Glomerular endothelial cell (primary cell): ENCODE measurements around the gene TMEM86A. TPM values are rescaled to one million over a fixed set of nuclear protein-coding genes. Genes with fewer than 3 reads are reported as not detected.
"Not testable (repeated sequence)": the region's sequence is repeated elsewhere in the genome, so short reads cannot be mapped to it uniquely, and the experiment has no call there.

Experiments
- DNase-seq: peaks from one replicate; pipeline ENCODE4 v3.0.0-alpha.2; 2011; ENCODE audit warnings: low read depth, low spot score; ENCODE audit errors: extremely low read depth
- total RNA-seq: library from RNA; depleted of rRNA; stranded (reverse); fragments of >200 nt; gene quantifications from 2 replicates; pipeline ENCODE4 v1.2.3, GENCODE V29; 2015

Gene TMEM86A
- 2.3 and 2.9 TPM in 2 replicates for total RNA-seq

DNA sequence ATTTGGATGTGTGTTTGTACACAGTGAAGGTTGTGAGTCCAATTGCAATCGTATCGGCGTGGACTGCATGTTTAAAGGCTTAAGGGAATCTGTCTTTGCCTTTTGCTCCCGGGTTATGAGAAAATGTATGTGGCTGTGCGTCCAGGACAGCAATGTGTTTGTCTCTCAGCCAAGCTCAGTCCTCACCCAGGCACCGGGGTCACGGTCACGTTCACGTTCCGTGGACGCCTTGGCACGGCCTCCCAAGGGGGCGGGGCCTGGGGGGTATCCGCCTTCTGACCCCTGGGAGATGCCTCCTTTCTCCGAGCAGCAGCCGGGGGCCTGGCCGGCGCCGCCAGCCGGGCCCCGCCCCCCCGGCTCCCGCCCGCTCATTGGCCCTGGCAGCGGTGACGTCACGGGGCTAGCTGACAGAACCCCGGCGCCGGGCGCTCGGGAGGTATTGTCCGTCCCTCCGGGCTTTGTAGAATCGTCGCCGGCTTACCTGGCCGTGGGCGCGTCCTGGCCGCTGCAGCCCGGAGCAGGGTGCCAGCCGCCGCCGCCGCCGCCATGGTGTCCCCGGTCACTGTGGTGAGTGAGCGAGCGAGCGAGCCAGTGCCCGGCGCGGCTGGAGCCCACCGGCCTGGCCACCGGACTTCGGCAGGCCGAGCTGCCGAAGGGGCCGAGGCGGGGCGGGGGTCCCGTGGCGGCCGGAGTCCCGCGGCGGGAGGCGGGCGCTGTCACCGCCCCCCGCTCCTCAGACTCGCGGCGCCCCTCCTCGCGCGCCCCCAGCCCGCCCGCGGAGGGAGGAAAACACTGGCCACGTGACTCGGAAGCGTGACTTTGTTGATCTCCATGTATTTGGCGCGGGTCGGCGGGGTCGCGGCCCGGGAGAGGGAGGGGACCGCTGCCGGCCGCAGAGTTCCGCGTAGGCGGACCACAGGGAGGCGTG is at the start of gene TMEM86A:
Gene TMEM86A (plus strand): TSS at position 439 of the 928 bp plus-strand sequence. CDS start 108 bp downstream, at position 547.
- no peak for DNase-seq

DNA sequence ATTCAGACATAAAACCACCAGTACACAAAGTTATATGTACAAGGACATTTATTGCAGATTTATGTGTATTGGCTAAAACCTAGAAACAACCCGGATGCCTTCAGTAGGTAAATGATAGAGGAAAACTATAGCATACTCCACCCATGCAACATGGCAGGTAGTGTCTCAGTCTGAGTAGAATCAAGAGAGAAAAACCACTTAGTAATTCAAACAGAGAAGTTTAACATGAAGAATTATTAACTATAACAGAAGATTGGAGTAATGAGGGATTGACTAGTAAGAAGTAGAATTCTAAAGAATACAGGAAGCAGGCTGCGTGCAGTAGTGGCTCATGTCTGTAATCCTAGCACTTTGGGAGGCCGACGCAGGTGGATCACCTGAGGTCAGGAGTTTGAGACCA is 48.2 kb upstream of the TMEM86A start:
- no peak for DNase-seq

- DNase-seq, result peak; percentile 60
Observed at GRCh38 chr11:18650859-18651557, 47.6 kb upstream of the TMEM86A start.

- DNase-seq, result no peak
Observed at GRCh38 chr11:18657673-18658072, 40.9 kb upstream of the TMEM86A start.

- not testable (repeated sequence) for DNase-seq
Observed at GRCh38 chr11:18665353-18665872, 33.2 kb upstream of the TMEM86A start.

DNA sequence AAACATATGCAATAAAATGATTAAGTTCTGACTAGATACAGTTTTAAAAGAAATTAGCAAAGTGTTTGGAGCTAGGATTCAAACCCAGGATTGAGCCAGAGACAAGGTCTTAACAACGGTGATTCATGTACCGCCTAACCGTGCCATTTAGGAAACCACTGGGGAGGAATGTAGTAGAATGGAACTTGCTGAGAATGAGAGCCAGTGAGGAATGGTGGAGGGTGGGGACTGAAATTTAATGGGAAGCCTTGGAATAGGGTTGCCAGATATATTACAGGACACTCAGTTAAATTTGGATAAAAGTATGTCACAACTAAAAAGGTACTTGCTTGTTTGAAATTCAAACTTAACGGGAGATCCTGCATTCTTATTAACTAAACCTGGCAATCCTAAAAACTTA is 30.4 kb upstream of the TMEM86A start:
- no peak for DNase-seq

- no peak for DNase-seq
Observed at GRCh38 chr11:18669219-18669596, 29.4 kb upstream of the TMEM86A start.

GRCh38 chr11:18669711-18670110 is 28.9 kb upstream of the TMEM86A start:
- DNase-seq, result no peak

GRCh38 chr11:18671246-18671645 is 27.3 kb upstream of the TMEM86A start:
- DNase-seq, result no peak

DNA sequence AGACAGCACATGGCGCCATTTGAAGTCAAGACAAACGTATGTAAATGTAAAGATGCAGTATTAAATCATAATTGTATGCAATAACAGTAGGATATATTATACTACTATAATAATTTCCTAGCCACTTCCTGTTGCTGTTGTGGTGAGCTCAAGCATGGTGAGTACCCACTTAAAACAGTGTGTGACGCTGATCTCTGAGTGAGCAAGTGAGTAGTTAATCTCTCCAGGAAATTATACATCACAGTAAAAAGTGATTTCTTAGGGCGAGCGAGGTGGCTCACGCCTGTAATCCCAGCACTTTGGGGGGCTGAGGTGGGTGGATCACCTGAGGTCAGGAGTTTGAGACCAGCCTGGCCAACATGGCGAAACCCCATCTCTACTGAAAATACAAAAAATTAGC is 26.4 kb upstream of the TMEM86A start:
- DNase-seq, result not testable (repeated sequence)

DNA sequence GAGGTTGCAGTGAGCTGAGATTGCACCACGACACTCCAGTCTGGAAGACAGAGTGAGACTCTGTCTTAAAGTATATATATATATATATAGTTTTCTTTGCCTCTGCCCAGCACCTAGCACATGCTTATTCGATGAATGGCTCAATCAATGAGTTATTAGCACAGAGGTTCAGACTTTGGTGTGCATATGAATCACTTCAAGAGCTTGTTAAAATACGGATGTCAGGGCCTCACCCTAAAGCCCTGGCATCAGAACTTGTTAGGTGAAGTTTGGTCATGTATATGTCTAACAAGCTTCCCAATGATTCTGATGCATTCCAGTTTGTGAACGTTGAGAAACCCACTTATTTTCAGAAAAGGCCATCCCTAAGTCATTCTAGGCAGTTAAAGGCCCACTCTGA is 21.8 kb upstream of the TMEM86A start:
- no peak for DNase-seq

- DNase-seq, result no peak
Observed at GRCh38 chr11:18677560-18677959, 21.0 kb upstream of the TMEM86A start.

GRCh38 chr11:18681949-18682348 is 16.6 kb upstream of the TMEM86A start:
- not testable (repeated sequence) for DNase-seq

GRCh38 chr11:18682466-18682865 is 16.1 kb upstream of the TMEM86A start:
- no peak for DNase-seq

- DNase-seq, result no peak
Observed at GRCh38 chr11:18684267-18684666, 14.3 kb upstream of the TMEM86A start.

GRCh38 chr11:18691467-18692140 is 7.0 kb upstream of the TMEM86A start:
- DNase-seq, result not testable (repeated sequence)

DNA sequence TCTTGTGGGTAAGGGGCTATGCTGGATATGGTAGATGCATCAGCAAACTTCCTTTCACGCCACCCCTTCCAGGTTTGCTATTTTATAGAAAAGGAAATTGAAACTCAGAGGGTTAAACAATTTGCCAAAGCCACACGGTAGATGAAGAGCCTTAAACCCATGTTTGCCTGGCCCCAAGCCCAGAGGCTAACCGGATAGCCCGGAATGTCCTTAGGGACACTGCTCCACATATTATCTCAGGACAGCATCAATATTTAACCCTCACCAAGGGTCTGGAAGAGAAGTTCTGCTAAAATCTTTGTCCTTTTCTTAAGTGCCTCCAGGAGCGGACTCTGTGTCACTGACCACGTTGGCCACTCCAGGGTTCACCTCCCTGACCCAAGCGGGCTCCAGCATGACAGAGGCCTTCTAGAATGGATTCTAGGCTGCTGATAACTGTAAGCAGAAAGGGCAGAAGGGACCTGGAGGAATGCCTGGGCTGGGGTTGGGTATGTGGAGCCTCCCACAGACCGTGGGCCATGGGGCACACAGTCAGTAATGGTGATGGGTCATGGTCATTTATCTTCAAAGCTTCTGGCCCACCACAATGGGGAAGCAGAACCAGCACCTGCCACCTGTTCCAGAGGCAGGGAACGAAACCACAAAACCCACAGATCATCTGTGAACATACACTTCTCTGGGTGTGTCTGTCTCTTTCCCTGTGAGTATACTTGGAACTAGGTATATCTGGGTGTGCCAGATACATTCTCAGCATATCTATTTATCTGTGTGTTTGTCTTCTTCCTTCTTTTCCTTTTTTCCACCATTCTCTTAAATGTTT is 5.4 kb upstream of the TMEM86A start:
- DNase-seq, result no peak

DNA sequence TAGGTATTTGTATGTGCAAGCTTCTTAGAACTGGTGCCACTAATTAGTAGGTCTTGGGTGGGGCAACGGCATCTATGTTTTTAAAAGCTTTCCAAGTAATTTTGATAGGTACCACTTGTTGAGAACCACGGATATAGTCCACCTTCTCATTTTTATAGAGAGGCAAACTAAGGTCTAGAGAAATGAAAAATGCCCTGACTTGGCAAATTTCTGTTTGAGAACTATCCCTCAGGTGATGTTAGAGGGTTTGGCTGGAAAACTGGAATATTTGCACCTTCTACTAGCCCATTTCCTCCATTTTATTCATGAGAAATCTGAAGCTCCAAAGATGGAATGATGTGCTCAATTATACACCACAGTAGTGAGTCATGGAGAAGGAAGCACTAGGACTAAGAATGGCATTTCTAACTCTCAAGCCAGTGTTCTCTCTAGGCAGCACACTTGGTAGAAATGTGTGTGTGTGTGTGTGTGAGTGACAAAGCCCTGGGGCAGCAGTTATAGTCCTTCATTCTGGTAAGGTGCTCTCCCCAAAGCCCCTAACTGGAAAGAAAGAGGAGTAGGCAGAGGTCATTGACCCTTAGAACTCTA is 1.8 kb upstream of the TMEM86A start:
- no peak for DNase-seq

- no peak for DNase-seq
Observed at GRCh38 chr11:18697576-18697975, 1.0 kb upstream of the TMEM86A start.

- no peak for DNase-seq
Observed at GRCh38 chr11:18699269-18699596, 654 bp downstream of the TMEM86A start.
